RWPE1 (cell line): ENCODE measurements around the gene CAND1.

Experiments
- CTCF ChIA-PET: fragments of 350-600 bp; sonication (Branson Sonifier 250); formaldehyde crosslinking; extraction: SDS; loops from one replicate; lab custom pipeline; 2021; lab: Yijun Ruan, JAX
- POLR2A ChIA-PET: fragments of 400-600 bp; formaldehyde crosslinking; extraction: SDS; loops from one replicate; lab custom pipeline; 2020; ENCODE audit warnings: antibody characterized with exemption; ENCODE audit not compliant: low non-redundant PET; lab: Yijun Ruan, JAX
- DNase-seq: peaks from one replicate; pipeline ENCODE4 v3.0.0; 2012; ENCODE audit warnings: low spot score
- H3K27ac ChIP-seq: fragments of 450-650 bp; 2 replicates; pipeline ENCODE4 v1.5.1; 2017
- CTCF ChIP-seq: fragments of 450-650 bp; conservative IDR thresholded peaks from 2 replicates; pipeline ENCODE4 v1.5.1; 2017; ENCODE audit warnings: low read depth, mild to moderate bottlenecking

The CAND1 gene

GRCh38 chr12:67362526-67362925 is 93.4 kb downstream of the CAND1 start:
- ChIA-PET POLR2A (no interaction called here), CTCF (interaction anchor here (0.6 kb wide), 1 partner anchor 27 kb away, joined by 3 read pairs; no protein-coding TSS in a partner anchor)
- no peak overlapping the region for H3K27ac ChIP-seq
- DNase-seq = no peak
- TF ChIP-seq CTCF = no peak

- no peak overlapping the region for H3K27ac ChIP-seq
- CTCF ChIA-PET = interaction anchor here (0.6 kb wide), 1 partner anchor 303 kb away, joined by 3 read pairs; no protein-coding TSS in a partner anchor
- no peak for DNase-seq
- POLR2A ChIA-PET = no interaction called here
- TF ChIP-seq CTCF = no peak
These were observed 95.1 kb downstream of the CAND1 start for GRCh38 chr12:67364228-67364627.

- no peak for DNase-seq
- no peak for TF ChIP-seq CTCF
- no peak overlapping the region for H3K27ac ChIP-seq
- POLR2A ChIA-PET = no interaction called here
- CTCF ChIA-PET = no interaction called here
These were observed 96.0 kb downstream of the CAND1 start for GRCh38 chr12:67365131-67365530.

- POLR2A ChIA-PET = no interaction called here
- CTCF ChIA-PET = interaction anchor here (0.6 kb wide), 1 partner anchor 63 kb away, joined by 4 read pairs; no protein-coding TSS in a partner anchor
These were observed 98.7 kb downstream of the CAND1 start for GRCh38 chr12:67367843-67368242.

More at GRCh38 chr12:67367843-67368242, 98.7 kb downstream of the CAND1 start:
- no peak for TF ChIP-seq CTCF
- no peak overlapping the region for H3K27ac ChIP-seq
- no peak for DNase-seq
